ENCODE data around the gene CEP20.
"Not testable (repeated sequence)": the region's sequence is repeated elsewhere in the genome, so short reads cannot be mapped to it uniquely, and the experiment has no call there.

The CEP20 gene

GRCh38 chr16:15888072-15888976 lies at the start of gene CEP20:
Gene CEP20, minus strand, starts transcription at chr16:15888603. Its CDS starts 18 bp downstream, at chr16:15888585.
- peak; percentile 100 for DNase-seq

GRCh38 chr16:15936809-15937208 lies 48.4 kb upstream of the CEP20 start:
- DNase-seq: not testable (repeated sequence)

GRCh38 chr16:15934991-15935390 lies 46.6 kb upstream of the CEP20 start:
- no peak for DNase-seq

GRCh38 chr16:15933781-15934180 lies 45.4 kb upstream of the CEP20 start:
- no peak for DNase-seq

- no peak for DNase-seq
Observed at GRCh38 chr16:15932939-15933338, 44.5 kb upstream of the CEP20 start.

GRCh38 chr16:15928261-15929104 lies 40.1 kb upstream of the CEP20 start:
- DNase-seq: no peak

GRCh38 chr16:15925631-15926030 lies 37.2 kb upstream of the CEP20 start:
- DNase-seq: no peak

GRCh38 chr16:15924996-15925395 lies 36.6 kb upstream of the CEP20 start:
- DNase-seq: no peak

GRCh38 chr16:15919331-15919730 lies 30.9 kb upstream of the CEP20 start:
- DNase-seq: no peak

GRCh38 chr16:15918314-15918713 lies 29.9 kb upstream of the CEP20 start:
- not testable (repeated sequence) for DNase-seq

GRCh38 chr16:15916323-15916722 lies 27.9 kb upstream of the CEP20 start:
- no peak for DNase-seq

- no peak for DNase-seq
Observed at GRCh38 chr16:15915555-15916081, 27.2 kb upstream of the CEP20 start.

- no peak for DNase-seq
Observed at GRCh38 chr16:15913046-15913698, 24.8 kb upstream of the CEP20 start.

- no peak for DNase-seq
Observed at GRCh38 chr16:15911198-15911597, 22.8 kb upstream of the CEP20 start.

- peak in 1 of 2 donors; percentile 7 for DNase-seq
Observed at GRCh38 chr16:15907863-15908478, 19.6 kb upstream of the CEP20 start.

GRCh38 chr16:15906439-15906838 lies 18.0 kb upstream of the CEP20 start:
- DNase-seq: no peak

- DNase-seq: no peak
Observed at GRCh38 chr16:15903960-15904359, 15.6 kb upstream of the CEP20 start.

- DNase-seq: no peak
Observed at GRCh38 chr16:15900901-15901500, 12.6 kb upstream of the CEP20 start.

GRCh38 chr16:15900357-15900756 lies 12.0 kb upstream of the CEP20 start:
- no peak for DNase-seq

- no peak for DNase-seq
Observed at GRCh38 chr16:15899538-15900100, 11.2 kb upstream of the CEP20 start.

GRCh38 chr16:15898654-15899053 lies 10.3 kb upstream of the CEP20 start:
- DNase-seq: no peak

GRCh38 chr16:15897834-15898254 lies 9.4 kb upstream of the CEP20 start:
- no peak for DNase-seq
